H1 (cell line): Measurements from ENCODE around the gene CADM1. TPM values are rescaled to one million over a fixed set of nuclear protein-coding genes. Genes with fewer than 3 reads are reported as not detected.

Experiments
- CTCF ChIA-PET: fragments of 300-600 bp; sonication (Branson Sonifier 250); formaldehyde crosslinking; loops from one replicate; lab custom pipeline; 2021; ENCODE audit not compliant: partially characterized antibody; lab: Charles Lee
- POLR2A ChIA-PET: fragments of 300-600 bp; sonication (Branson Sonifier 250); formaldehyde crosslinking; loops from one replicate; lab custom pipeline; 2021; ENCODE audit warnings: inconsistent platforms; ENCODE audit not compliant: partially characterized antibody; lab: Charles Lee
- DNase-seq, 2 experiments: peaks; one replicate each; pipeline versions ENCODE4 v3.0.0 to v3.0.0-alpha.2; 2010 to 2022; ENCODE audit warnings: low spot score in 2 of 2, low read depth in 1 of 2, mixed read lengths in 1 of 2
- FAIRE-seq: peaks from 2 replicates; lab custom pipeline; 2011; peaks lifted over from hg19 to GRCh38; lab: Jason Lieb, UNC
- H2AFZ ChIP-seq: 2 replicates; pipeline ENCODE4 v1.8.1; 2012; ENCODE audit warnings: low read length, inconsistent platforms
- H2AK5ac ChIP-seq: 2 replicates; pipeline ENCODE4 v1.6.1; 2013; ENCODE audit warnings: low read depth, low read length
- H2BK120ac ChIP-seq: replicated peaks from 2 replicates; pipeline ENCODE3; 2013; ENCODE audit warnings: low read depth, low read length, inconsistent platforms
- H2BK12ac ChIP-seq: 2 replicates; pipeline ENCODE4 v1.6.1; 2013; ENCODE audit warnings: low read depth, low read length
- H2BK15ac ChIP-seq: 2 replicates; pipeline ENCODE4 v1.6.1; 2013; ENCODE audit warnings: low read length
- H2BK20ac ChIP-seq: 2 replicates; pipeline ENCODE4 v1.6.1; 2013; ENCODE audit warnings: low read length
- H2BK5ac ChIP-seq: 2 replicates; pipeline ENCODE4 v1.6.1; 2013; ENCODE audit warnings: low read depth, low read length
- H3K14ac ChIP-seq: 2 replicates; pipeline ENCODE4 v1.6.1; 2013; ENCODE audit warnings: inconsistent platforms; ENCODE audit not compliant: insufficient read length
- H3K18ac ChIP-seq: 2 replicates; pipeline ENCODE4 v1.6.1; 2013; ENCODE audit warnings: low read length; ENCODE audit errors: extremely low read depth
- H3K23ac ChIP-seq: 2 replicates; pipeline ENCODE4 v1.6.1; 2013; ENCODE audit warnings: inconsistent platforms; ENCODE audit not compliant: insufficient read length
- H3K23me2 ChIP-seq: 2 replicates; pipeline ENCODE4 v1.6.1; 2013; ENCODE audit warnings: low read depth, low read length
- H3K27ac ChIP-seq: 2 replicates; pipeline ENCODE4 v1.6.1; 2011; ENCODE audit warnings: low read depth, low read length, inconsistent platforms
- H3K27me3 ChIP-seq, 4 experiments: replicated peaks in 1 of 4; 1 replicate in 1 of 4; 2 replicates in 3 of 4; pipeline versions ENCODE4 v1.6.1 to v1.8.1; 2011 to 2013; ENCODE audit warnings: low read length in 3 of 4, mild to moderate bottlenecking in 3 of 4, inconsistent platforms in 2 of 4, mixed read lengths in 2 of 4, moderate library complexity in 1 of 4; ENCODE audit not compliant: control insufficient read depth in 3 of 4, insufficient read depth in 3 of 4; ENCODE audit errors: extremely low read depth in 1 of 4
- H3K36me3 ChIP-seq, 4 experiments: 2 replicates each; pipeline versions ENCODE4 v1.6.1 to v1.8.1; 2011 to 2013; ENCODE audit warnings: mild to moderate bottlenecking in 4 of 4, low read length in 3 of 4, moderate library complexity in 2 of 4, control low read depth in 1 of 4, inconsistent platforms in 1 of 4; ENCODE audit not compliant: insufficient read depth in 4 of 4, control insufficient read depth in 2 of 4
- H3K4ac ChIP-seq: replicated peaks from 2 replicates; pipeline ENCODE3; 2013; ENCODE audit warnings: low read length, low read depth, mixed read lengths, inconsistent platforms; ENCODE audit not compliant: insufficient read length
- H3K4me1 ChIP-seq, 4 experiments: replicated peaks in 1 of 4; 1 replicate in 1 of 4; 2 replicates in 3 of 4; pipeline versions ENCODE4 v1.6.1 to v1.8.1; 2011 to 2013; ENCODE audit warnings: low read length in 3 of 4, inconsistent platforms in 2 of 4, mixed read lengths in 1 of 4; ENCODE audit not compliant: insufficient read depth in 4 of 4, control insufficient read depth in 3 of 4
- H3K4me2 ChIP-seq, 2 experiments: 2 replicates each; pipeline versions ENCODE4 v1.6.1 to v1.8.1; 2011 to 2013; ENCODE audit warnings: low read depth in 2 of 2, low read length in 2 of 2, control low read depth in 1 of 2, inconsistent platforms in 1 of 2, mild to moderate bottlenecking in 1 of 2; ENCODE audit not compliant: insufficient read depth in 1 of 2
- H3K4me3 ChIP-seq, 4 experiments: fragments of 200-600, 300-600 bp in 1 of 4; sonication (generic), shearing (Covaris generic), sonication (Bioruptor Twin) in 1 of 4; 2 replicates each; pipeline versions ENCODE4 v1.5.1 to v1.8.1; 2011 to 2016; ENCODE audit warnings: low read length in 4 of 4, low read depth in 3 of 4, control low read depth in 2 of 4, inconsistent platforms in 2 of 4, mild to moderate bottlenecking in 2 of 4, mixed read lengths in 1 of 4, moderate library complexity in 1 of 4; ENCODE audit not compliant: insufficient read depth in 2 of 4; ENCODE audit errors: extremely low read depth in 1 of 4
- H3K56ac ChIP-seq: replicated peaks from 2 replicates; pipeline ENCODE3; 2013; ENCODE audit warnings: low read depth, mild to moderate bottlenecking, mixed read lengths, low read length, inconsistent platforms; ENCODE audit not compliant: insufficient read length
- H3K79me1 ChIP-seq: 2 replicates; pipeline ENCODE4 v1.6.1; 2013; ENCODE audit warnings: low read depth, low read length, control low read depth
- H3K79me2 ChIP-seq, 2 experiments: 2 replicates each; pipeline versions ENCODE4 v1.6.1 to v1.8.1; 2012 to 2013; ENCODE audit warnings: low read length in 2 of 2, mild to moderate bottlenecking in 2 of 2, inconsistent platforms in 1 of 2; ENCODE audit not compliant: insufficient read depth in 2 of 2, control insufficient read depth in 1 of 2
- H3K9ac ChIP-seq, 4 experiments: replicated peaks in 1 of 4; 1 replicate in 1 of 4; 2 replicates in 3 of 4; pipeline versions ENCODE4 v1.6.1 to v1.8.1; 2011 to 2013; ENCODE audit warnings: low read depth in 3 of 4, low read length in 3 of 4, control low read depth in 2 of 4, mild to moderate bottlenecking in 2 of 4, moderate library complexity in 2 of 4, inconsistent platforms in 1 of 4; ENCODE audit errors: extremely low read depth in 1 of 4
- H3K9me3 ChIP-seq, 2 experiments: 2 replicates each; pipeline versions ENCODE4 v1.6.1 to v1.8.1; 2012 to 2013; ENCODE audit warnings: mild to moderate bottlenecking in 2 of 2, moderate library complexity in 2 of 2, control low read depth in 1 of 2, inconsistent platforms in 1 of 2, low read depth in 1 of 2, low read length in 1 of 2, mixed read lengths in 1 of 2; ENCODE audit not compliant: insufficient read depth in 2 of 2
- H4K20me1 ChIP-seq, 2 experiments: replicated peaks in 1 of 2; 2 replicates each; pipeline versions ENCODE3 to v1.8.1; 2011 to 2013; ENCODE audit warnings: inconsistent platforms in 2 of 2, low read length in 2 of 2, mild to moderate bottlenecking in 1 of 2; ENCODE audit not compliant: insufficient read depth in 2 of 2, control insufficient read depth in 1 of 2
- H4K5ac ChIP-seq: 2 replicates; pipeline ENCODE4 v1.6.1; 2013; ENCODE audit warnings: low read length, low read depth, mixed read lengths, inconsistent platforms; ENCODE audit not compliant: insufficient read length
- H4K8ac ChIP-seq: 2 replicates; pipeline ENCODE4 v1.8.0; 2013; ENCODE audit warnings: mild to moderate bottlenecking, moderate library complexity, low read length, inconsistent platforms; ENCODE audit not compliant: insufficient read depth; ENCODE audit errors: extremely low read depth
- H4K91ac ChIP-seq: replicated peaks from 2 replicates; pipeline ENCODE3; 2013; ENCODE audit warnings: low read length, mixed read lengths, inconsistent platforms; ENCODE audit not compliant: insufficient read length
- BCL11A ChIP-seq, 2 experiments: IDR thresholded peaks; one replicate each; pipeline ENCODE4 v1.6.1; 2011; ENCODE audit warnings: low read depth in 2 of 2, low read length in 2 of 2, mild to moderate bottlenecking in 2 of 2
- BRCA1 ChIP-seq: IDR thresholded peaks from 2 replicates; pipeline ENCODE4 v1.6.1; 2012; ENCODE audit warnings: low read depth, low read length, improper control_type of control experiment
- CEBPB ChIP-seq: IDR thresholded peaks from 2 replicates; pipeline ENCODE4 v1.6.1; 2012; ENCODE audit warnings: low read depth, low read length
- CREB1 ChIP-seq: IDR thresholded peaks from 2 replicates; pipeline ENCODE4 v1.6.1; 2012; ENCODE audit warnings: inconsistent platforms
- CTBP2 ChIP-seq: IDR thresholded peaks from 2 replicates; pipeline ENCODE4 v1.7.0; 2011; ENCODE audit warnings: borderline replicate concordance, mild to moderate bottlenecking, moderate library complexity, mixed read lengths, low read length; ENCODE audit not compliant: insufficient read depth, insufficient read length
- E2F6 ChIP-seq: IDR thresholded peaks from 2 replicates; pipeline ENCODE4 v1.6.1; 2012; ENCODE audit warnings: inconsistent platforms
- JUN ChIP-seq: IDR thresholded peaks from 2 replicates; pipeline ENCODE4 v1.6.1; 2011; ENCODE audit warnings: low read depth, mild to moderate bottlenecking, improper control_type of control experiment, low read length
- POLR2A ChIP-seq, 2 experiments: IDR thresholded peaks; 1 replicate in 1 of 2; 2 replicates in 1 of 2; pipeline ENCODE4 v1.6.1; 2011; ENCODE audit warnings: low read depth in 2 of 2, low read length in 2 of 2, mild to moderate bottlenecking in 2 of 2; ENCODE audit errors: control extremely low read depth in 1 of 2
- POU5F1 ChIP-seq: IDR thresholded peaks from 2 replicates; pipeline ENCODE4 v1.6.1; 2011; ENCODE audit warnings: low read depth, mild to moderate bottlenecking, low read length, moderate library complexity
- RAD21 ChIP-seq, 2 experiments: IDR thresholded peaks in 1 of 2; conservative IDR thresholded peaks in 1 of 2; 2 replicates each; pipeline ENCODE4 v1.6.1; 2011; ENCODE audit warnings: low read depth in 2 of 2, low read length in 2 of 2, improper control_type of control experiment in 1 of 2, inconsistent platforms in 1 of 2, mild to moderate bottlenecking in 1 of 2, moderate library complexity in 1 of 2
- SIN3A ChIP-seq, 2 experiments: IDR thresholded peaks in 1 of 2; conservative IDR thresholded peaks in 1 of 2; 2 replicates each; pipeline ENCODE4 v1.6.1; 2011 to 2012; ENCODE audit warnings: low read length in 2 of 2, improper control_type of control experiment in 1 of 2, low read depth in 1 of 2, mild to moderate bottlenecking in 1 of 2
- SIRT6 ChIP-seq: IDR thresholded peaks from one replicate; pipeline ENCODE4 v1.7.1; 2012; ENCODE audit warnings: low read length, inconsistent platforms
- TAF7 ChIP-seq: optimal IDR thresholded peaks from 2 replicates; pipeline ENCODE3; 2011; ENCODE audit warnings: low read depth, mild to moderate bottlenecking, inconsistent platforms, low read length, moderate library complexity, borderline replicate concordance
- TCF12 ChIP-seq: IDR thresholded peaks from 2 replicates; pipeline ENCODE4 v1.6.1; 2011; ENCODE audit warnings: low read depth, mild to moderate bottlenecking, low read length
- WGBS, 2 experiments: shearing (Covaris generic) in 1 of 2; methylation state at CpG; one replicate each; pipeline versions ENCODE4 v1.1.6 to v1.1.7; 2013 to 2015; ENCODE audit warnings: low lambda C conversion rate in 2 of 2, mixed read lengths in 2 of 2, inconsistent platforms in 1 of 2, low coverage in 1 of 2, missing lambda C conversion rate in 1 of 2; ENCODE audit not compliant: insufficient replicate concordance in 2 of 2, insufficient coverage in 1 of 2, insufficient read length in 1 of 2; ENCODE audit errors: extremely low coverage in 1 of 2, missing lambda C conversion rate in 1 of 2; 5-methylcytosine and 5-hydroxymethylcytosine counted together
- polyA plus RNA-seq, 7 experiments: library from polyadenylated mRNA; depleted of rRNA in 3 of 7; stranded (reverse) in 5 of 7; unstranded in 2 of 7; fragments of >200 nt in 5 of 7; fragments of 200-250 nt in 2 of 7; gene quantifications; 1 replicate in 5 of 7; 2 replicates in 1 of 7; 4 replicates in 1 of 7; pipeline versions ENCODE4 v1.2.1 to v1.2.3, GENCODE V29; 2011 to 2013; ENCODE audit warnings: missing spikeins in 2 of 7, mixed read lengths in 2 of 7
- total RNA-seq: library from RNA; stranded (reverse); fragmentation: NEBNext Ultra II Directional; extraction: Animal tissue kit (Norgen Biotek cat#: 25700); gene quantifications from 2 replicates; pipeline ENCODE4 v1.2.1, GENCODE V29; 2021

The CADM1 gene
- total and polyA plus RNA-seq, 2 of the 8 experiments (the other 6 are each of a cell fraction or from before 2014, with no cell fraction given), result 8.3 to 25.3 TPM

GRCh38 chr11:115493905-115494304 is 10.3 kb downstream of the CADM1 start:
- no peak overlapping the region for H3K23ac ChIP-seq
- no peak overlapping the region for H2BK12ac ChIP-seq
- peaks cover 0 to 2% of the 10 kb centered on the region in 2 experiments for H4K20me1 ChIP-seq
- peaks cover 0 to 1% (median 0%) of the 10 kb centered on the region in 4 experiments; a peak in 1 of 7 replicates for H3K27me3 ChIP-seq
- no peaks in the 10 kb centered on the region for H3K23me2 ChIP-seq
- H3K4me1 ChIP-seq, result peaks cover 0 to 7% (median 4%) of the 10 kb centered on the region in 4 experiments; a peak in 4 of 7 replicates
- FAIRE-seq, result no peak
- H3K4me3 ChIP-seq, result no peak overlapping the region
- no peaks in the 10 kb centered on the region for H3K9me3 ChIP-seq
- H3K9ac ChIP-seq, result no peak overlapping the region
- no peak overlapping the region for H3K14ac ChIP-seq
- no peak overlapping the region for H2BK20ac ChIP-seq
- H3K36me3 ChIP-seq, result no peaks in the 10 kb centered on the region
- no peak overlapping the region for H2BK5ac ChIP-seq
- peaks cover 4% of the 10 kb centered on the region; the same call in 1 of the 2 replicates for H3K79me1 ChIP-seq
- H3K18ac ChIP-seq, result no peak overlapping the region
- WGBS, 2 experiments, result 86% methylated on average over 2 of the region's 2 CpGs; no CpG with 5 or more reads in 1 of the 2 experiments
- H4K8ac ChIP-seq, result no peak overlapping the region
- H3K4ac ChIP-seq, result no peak overlapping the region
- no peak overlapping the region for H3K27ac ChIP-seq
- H2BK15ac ChIP-seq, result no peak overlapping the region
- H3K79me2 ChIP-seq, result no peaks in the 10 kb centered on the region
- no peak overlapping the region for H4K5ac ChIP-seq
- no peak overlapping the region for H3K4me2 ChIP-seq
- CTCF ChIA-PET, result interaction anchor here (1.0 kb wide), 1 partner anchor 10 kb away, joined by 3 read pairs; no protein-coding TSS in a partner anchor
- no peak overlapping the region for H4K91ac ChIP-seq
- no peak overlapping the region for H2BK120ac ChIP-seq
- no peak overlapping the region for H2AK5ac ChIP-seq
- no peak overlapping the region for H3K56ac ChIP-seq
- H2AFZ ChIP-seq, result no peak overlapping the region
- POLR2A ChIA-PET, result interaction anchor here (0.7 to 1.8 kb wide), 2 partner anchors 9 to 141 kb away, joined by 3 to 7 read pairs; no protein-coding TSS in a partner anchor
- no peak for DNase-seq
- no peak for TF ChIP-seq SIRT6
- no peak for TF ChIP-seq TCF12
- TF ChIP-seq SIN3A (conservative IDR thresholded peaks at IDR 0.05 in 1 of 2, IDR thresholded peaks at IDR 0.05 in 1 of 2; ENCODE audit: low read depth in 1 of 2, low read length in 2 of 2), result no peak
- TF ChIP-seq RAD21 (IDR thresholded peaks at IDR 0.05 in 1 of 2, conservative IDR thresholded peaks at IDR 0.05 in 1 of 2; ENCODE audit: low read depth in 2 of 2, low read length in 2 of 2), result no peak
- no peak for TF ChIP-seq JUN
- no peak for TF ChIP-seq BRCA1
- no peak for TF ChIP-seq E2F6
- no peak for TF ChIP-seq BCL11A (IDR thresholded peaks at IDR 0.05; ENCODE audit: low read depth in 2 of 2, low read length in 2 of 2)
- no peak for TF ChIP-seq CTBP2
- no peak for TF ChIP-seq POU5F1
- no peak for TF ChIP-seq CREB1
- no peak for TF ChIP-seq POLR2A (IDR thresholded peaks at IDR 0.05; ENCODE audit: control extremely low read depth in 1 of 2, low read depth in 2 of 2, low read length in 2 of 2)
- TF ChIP-seq CEBPB, result no peak
- TF ChIP-seq TAF7, result no peak
